GM10266 (cell line): ENCODE data around the gene RUVBL1.

Experiments
- DNase-seq: peaks from one replicate; pipeline ENCODE4 v3.0.0; 2012; ENCODE audit errors: extremely low spot score
- TF ChIP-seq, protein P1 (sequence below): IDR thresholded peaks from 2 replicates; pipeline ENCODE4 v1.5.1; 2012; ENCODE audit warnings: mild to moderate bottlenecking, low read depth; ENCODE audit not compliant: control insufficient read depth, insufficient read depth; ENCODE audit errors: missing control alignments

The RUVBL1 gene

DNA sequence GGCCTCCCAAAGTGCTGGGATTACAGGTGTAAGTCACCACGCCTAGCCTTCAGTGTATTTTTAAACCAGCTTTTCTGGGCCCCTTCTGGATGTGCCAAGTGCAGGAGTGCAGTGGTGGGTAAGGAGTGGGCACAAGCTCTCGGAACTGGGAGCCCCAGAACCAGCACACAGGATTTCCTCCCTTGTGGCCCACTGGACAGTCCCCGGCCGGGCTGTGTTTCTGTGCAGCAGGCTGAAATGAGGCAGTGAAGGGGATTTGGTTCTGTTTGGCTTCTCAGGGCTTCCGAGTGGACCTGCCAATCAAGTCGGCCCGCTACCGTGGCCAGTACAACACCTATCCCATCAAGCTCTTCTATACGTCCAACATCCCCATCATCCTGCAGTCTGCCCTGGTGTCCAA is 56.9 kb downstream of the RUVBL1 start:
- TF ChIP-seq, protein P1, sequence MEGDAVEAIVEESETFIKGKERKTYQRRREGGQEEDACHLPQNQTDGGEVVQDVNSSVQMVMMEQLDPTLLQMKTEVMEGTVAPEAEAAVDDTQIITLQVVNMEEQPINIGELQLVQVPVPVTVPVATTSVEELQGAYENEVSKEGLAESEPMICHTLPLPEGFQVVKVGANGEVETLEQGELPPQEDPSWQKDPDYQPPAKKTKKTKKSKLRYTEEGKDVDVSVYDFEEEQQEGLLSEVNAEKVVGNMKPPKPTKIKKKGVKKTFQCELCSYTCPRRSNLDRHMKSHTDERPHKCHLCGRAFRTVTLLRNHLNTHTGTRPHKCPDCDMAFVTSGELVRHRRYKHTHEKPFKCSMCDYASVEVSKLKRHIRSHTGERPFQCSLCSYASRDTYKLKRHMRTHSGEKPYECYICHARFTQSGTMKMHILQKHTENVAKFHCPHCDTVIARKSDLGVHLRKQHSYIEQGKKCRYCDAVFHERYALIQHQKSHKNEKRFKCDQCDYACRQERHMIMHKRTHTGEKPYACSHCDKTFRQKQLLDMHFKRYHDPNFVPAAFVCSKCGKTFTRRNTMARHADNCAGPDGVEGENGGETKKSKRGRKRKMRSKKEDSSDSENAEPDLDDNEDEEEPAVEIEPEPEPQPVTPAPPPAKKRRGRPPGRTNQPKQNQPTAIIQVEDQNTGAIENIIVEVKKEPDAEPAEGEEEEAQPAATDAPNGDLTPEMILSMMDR = no peak
- DNase-seq = no peak

DNA sequence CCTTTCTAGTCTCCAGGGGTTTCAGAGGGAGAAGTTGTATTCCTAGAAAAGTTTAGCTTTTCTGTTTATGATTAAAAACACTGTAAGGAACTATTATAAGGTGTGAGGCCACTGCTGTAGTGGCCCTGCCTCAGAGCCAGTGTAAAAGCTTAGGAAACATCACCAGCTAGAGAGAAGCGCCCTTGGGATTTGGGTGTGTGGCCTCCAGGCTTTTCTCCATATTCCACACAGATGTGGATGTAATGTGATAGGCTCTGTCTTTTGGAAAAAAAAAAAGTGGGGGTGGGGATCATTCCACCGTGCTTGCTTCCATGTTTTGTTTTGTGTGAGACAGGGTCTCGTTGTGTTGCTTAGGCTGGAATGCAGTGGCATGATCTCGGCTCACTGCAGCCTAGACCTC is 57.5 kb downstream of the RUVBL1 start:
- DNase-seq = no peak
- TF ChIP-seq, protein P1 = no peak

DNA sequence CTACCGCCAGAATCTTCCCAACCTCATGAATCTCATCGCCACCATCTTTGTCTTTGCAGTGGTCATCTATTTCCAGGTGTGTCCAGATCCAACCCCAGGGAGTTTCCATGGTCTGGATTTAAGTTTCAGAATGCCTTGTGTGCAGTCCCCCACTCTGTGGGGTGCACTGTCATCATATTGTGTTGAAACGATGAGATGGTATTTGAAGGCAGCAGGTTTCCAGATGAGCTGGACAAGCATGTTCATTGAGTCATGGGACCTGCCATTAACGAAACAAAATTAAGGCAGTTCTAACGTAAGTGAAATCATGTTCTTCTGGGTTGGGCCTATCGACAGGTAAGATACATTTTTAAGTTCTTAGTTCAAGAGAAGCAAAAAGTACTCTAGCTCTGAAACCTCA is 58.6 kb downstream of the RUVBL1 start:
- TF ChIP-seq, protein P1 = no peak
- no peak for DNase-seq

DNA sequence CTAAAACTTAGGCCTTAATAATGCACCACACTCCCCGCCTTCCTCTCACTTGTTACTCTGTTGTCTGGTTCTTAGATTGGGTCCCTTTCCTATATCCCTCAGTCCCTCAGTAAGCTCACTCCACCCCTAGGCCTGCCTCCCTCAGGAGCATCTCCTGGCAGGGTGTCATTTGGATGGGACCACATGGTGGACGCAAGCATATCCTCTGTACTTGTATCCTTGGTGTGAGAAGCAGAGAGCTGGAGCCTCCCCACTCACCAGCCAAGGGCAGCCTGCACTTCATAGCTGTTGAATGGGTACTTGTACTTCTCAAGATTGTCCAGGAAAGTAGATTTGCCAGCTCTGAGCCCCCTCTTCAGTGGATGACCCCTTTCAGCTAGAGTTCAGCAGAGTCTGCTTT is 59.7 kb downstream of the RUVBL1 start:
- TF ChIP-seq, protein P1 = no peak
- no peak for DNase-seq

DNA sequence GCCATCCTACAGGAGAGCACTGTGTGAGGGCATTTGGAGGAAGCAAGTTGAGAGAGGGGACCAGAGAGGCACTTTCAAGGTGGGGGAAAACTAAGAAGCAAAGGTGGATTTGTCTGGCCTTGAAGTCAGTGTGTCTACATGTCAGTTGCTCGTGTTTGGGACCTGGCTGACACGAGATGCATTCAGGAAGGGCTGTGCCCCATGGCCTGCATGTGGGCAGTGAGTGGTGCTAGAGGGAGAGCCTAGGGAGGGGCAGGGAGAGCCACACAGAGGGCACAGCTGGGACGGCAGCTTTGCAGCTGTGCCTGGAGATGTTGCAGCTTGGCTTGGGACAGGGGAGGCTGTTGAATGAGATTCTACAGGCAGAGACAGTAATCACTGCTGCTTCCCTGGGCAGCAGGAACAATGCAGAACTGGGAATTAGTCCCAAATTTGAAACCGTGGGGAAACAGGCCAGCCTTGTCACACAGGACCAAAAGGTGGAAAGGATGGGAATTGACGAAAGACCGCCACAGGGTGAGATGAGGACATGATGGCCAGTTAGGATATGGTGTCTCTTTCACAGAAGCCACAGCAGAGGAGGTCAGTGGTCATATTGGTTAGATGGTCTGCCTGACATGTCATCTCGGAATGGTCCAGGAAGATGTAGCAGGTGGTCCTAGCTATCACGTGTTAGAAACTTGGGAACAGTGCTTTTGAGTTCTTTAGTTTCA is 61.4 kb downstream of the RUVBL1 start:
- TF ChIP-seq, protein P1 = no peak
- no peak for DNase-seq

DNA sequence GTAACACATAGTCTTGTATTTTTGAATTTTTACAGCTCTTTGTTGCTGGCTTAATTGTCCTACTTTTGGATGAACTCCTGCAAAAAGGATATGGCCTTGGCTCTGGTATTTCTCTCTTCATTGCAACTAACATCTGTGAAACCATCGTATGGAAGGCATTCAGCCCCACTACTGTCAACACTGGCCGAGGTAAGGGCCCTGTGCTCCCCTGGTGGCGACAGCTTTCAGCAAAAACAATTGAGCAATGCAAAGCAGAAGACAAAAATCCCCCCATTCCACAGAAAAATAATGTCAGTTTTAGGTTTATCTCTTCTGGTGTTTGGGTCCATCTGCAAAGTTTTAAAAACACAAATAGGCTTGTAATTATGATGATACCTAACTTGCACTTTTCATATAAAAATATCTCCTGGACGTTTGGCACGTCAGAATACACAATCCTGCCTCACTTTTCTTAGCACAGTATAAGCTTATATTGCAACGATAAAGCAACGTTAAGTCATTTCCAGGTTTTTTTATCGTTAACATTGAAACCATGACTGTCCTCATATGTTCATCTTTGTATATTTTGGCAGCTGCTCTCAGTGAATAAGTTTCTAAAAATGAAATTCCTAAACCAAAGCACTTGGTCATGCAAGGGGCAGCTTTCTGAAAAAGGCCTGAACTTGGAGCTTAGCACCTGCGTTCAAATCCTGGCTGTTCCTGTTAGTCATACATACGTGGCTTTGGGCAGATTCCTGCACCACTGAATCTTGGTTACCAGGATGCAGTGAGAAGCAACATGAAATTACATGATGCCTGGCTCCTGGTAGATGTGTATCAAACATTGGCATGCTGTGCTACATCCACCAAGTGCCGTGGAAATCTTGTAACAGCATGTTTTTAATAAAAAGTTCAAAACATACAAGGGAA is 62.9 kb downstream of the RUVBL1 start:
- TF ChIP-seq, protein P1 = no peak
- DNase-seq = no peak

DNA sequence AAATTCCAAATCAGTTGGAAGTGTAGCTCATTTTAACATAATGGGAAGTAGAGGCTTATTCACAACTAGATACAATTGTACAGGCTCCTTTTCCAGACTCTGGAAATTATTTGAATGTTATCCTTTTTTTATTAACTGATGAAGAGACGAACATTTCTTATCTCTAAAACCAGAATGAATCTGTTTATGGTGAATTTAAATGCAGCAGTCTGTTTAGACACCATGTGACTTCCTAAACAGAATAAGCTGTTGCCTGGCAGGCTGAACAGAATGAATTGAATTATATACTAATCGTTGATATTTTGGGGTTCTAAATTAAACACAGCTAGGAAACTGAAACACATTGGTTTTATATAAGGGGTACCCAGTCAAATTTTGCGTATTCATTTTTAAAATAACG is 67.4 kb downstream of the RUVBL1 start:
- TF ChIP-seq, protein P1 = no peak
- DNase-seq = no peak
